A673 (cell line): Measurements from ENCODE around the gene COQ10B.

Source experiments
- EZH2 ChIP-seq: fragments of 200-600 bp; sonication (generic); IDR thresholded peaks from 2 replicates; pipeline ENCODE4 v1.6.1; 2017; ENCODE audit warnings: borderline replicate concordance, low read depth, mild to moderate bottlenecking, mixed read lengths, antibody characterized with exemption, low read length; ENCODE audit not compliant: poor library complexity, severe bottlenecking
- TF ChIP-seq, protein P1 (sequence below): fragments of 300-800, 200-600 bp; sonication (generic); conservative IDR thresholded peaks from 2 replicates; pipeline ENCODE4 v1.5.1; 2017; ENCODE audit warnings: low read depth, mild to moderate bottlenecking, antibody characterized with exemption, low read length, moderate library complexity, mixed read lengths

DNA sequence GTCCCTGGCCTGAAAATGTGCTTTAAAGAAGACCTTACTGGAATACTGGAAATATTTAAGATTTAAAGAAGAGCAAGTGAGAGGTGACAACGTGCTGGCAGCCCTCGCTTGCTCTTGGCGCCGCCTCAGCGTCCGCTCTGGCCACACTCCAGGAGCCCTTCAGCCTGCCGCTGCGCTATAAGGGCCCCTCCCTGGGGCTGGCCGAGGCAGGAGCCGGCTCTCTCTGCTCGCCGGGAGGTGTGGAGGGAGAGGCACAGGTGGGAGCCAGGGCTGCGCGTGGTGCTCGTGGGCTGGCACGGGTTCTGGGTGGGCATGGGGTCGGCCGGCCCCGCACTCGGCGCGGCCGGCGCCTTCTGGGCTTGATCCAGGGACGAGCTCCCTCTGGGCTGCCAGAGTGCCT lies 2.9 kb upstream of the COQ10B start:
- TF ChIP-seq, protein P1, sequence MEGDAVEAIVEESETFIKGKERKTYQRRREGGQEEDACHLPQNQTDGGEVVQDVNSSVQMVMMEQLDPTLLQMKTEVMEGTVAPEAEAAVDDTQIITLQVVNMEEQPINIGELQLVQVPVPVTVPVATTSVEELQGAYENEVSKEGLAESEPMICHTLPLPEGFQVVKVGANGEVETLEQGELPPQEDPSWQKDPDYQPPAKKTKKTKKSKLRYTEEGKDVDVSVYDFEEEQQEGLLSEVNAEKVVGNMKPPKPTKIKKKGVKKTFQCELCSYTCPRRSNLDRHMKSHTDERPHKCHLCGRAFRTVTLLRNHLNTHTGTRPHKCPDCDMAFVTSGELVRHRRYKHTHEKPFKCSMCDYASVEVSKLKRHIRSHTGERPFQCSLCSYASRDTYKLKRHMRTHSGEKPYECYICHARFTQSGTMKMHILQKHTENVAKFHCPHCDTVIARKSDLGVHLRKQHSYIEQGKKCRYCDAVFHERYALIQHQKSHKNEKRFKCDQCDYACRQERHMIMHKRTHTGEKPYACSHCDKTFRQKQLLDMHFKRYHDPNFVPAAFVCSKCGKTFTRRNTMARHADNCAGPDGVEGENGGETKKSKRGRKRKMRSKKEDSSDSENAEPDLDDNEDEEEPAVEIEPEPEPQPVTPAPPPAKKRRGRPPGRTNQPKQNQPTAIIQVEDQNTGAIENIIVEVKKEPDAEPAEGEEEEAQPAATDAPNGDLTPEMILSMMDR: no peak
- TF ChIP-seq EZH2: no peak
